HG02759 (cell line): Measurements from ENCODE around the gene IQCM.
"Not testable (repeated sequence)": the region's sequence is repeated elsewhere in the genome, so short reads cannot be mapped to it uniquely, and the experiment has no call there.

ENCODE experiments used
- ATAC-seq: cut with Tn5 transposase; IDR thresholded peaks from one replicate; pipeline ENCODE4 v1.9.1; 2021; ENCODE audit warnings: mild to moderate bottlenecking, moderate library complexity; ENCODE audit not compliant: unreplicated experiment

The IQCM gene

GRCh38 chr4:149595500-149595899 is 220.1 kb downstream of the IQCM start:
- no peak for ATAC-seq

DNA sequence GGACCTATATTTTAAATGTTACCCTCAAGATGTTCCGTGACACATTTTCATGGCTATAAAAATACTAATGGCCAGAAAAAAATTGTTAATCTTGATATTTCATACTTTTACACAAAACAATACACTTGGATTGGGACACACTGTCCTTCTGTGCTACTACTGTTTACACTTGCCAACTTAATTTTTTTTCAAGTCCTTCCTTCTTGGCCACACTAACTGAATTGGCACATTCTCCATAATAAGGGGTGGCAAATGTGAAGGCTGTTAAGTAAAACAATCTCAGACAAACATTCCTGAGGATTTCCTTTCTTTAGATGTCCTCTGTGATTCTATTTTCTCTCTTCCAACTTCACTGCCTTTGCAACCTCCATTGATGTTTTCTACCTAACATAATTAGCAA is 225.8 kb downstream of the IQCM start:
- no peak for ATAC-seq

- no peak for ATAC-seq
Measured at GRCh38 chr4:149584722-149585121, 230.9 kb downstream of the IQCM start.

- ATAC-seq = no peak
Measured at GRCh38 chr4:149574971-149575370, 240.7 kb downstream of the IQCM start.

GRCh38 chr4:149572716-149573115 is 242.9 kb downstream of the IQCM start:
- ATAC-seq = no peak

GRCh38 chr4:149555799-149556198 is 259.8 kb downstream of the IQCM start:
- ATAC-seq = no peak

DNA sequence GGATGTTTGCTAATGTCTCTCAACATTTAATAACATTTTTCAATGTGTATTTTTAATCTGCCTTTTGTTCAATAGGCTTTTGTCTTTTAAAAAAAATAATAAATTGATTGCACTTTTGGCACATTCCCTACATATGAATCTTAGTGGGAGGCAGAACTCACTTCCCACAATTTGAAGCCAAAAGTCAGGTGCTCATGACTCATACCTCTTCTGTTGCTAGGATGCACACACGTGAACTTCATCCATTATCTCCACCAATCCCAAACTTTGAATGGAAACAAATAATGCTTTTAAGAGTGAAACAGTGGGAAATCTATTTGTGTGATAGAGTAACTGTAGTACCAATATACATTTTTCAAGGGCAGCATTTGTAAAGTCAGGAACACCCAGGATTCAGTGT is 260.5 kb downstream of the IQCM start:
- ATAC-seq = no peak

- no peak for ATAC-seq
Measured at GRCh38 chr4:149553959-149554520, 261.6 kb downstream of the IQCM start.

GRCh38 chr4:149552601-149553000 is 263.0 kb downstream of the IQCM start:
- ATAC-seq = no peak

GRCh38 chr4:149549911-149550310 is 265.7 kb downstream of the IQCM start:
- ATAC-seq = no peak

DNA sequence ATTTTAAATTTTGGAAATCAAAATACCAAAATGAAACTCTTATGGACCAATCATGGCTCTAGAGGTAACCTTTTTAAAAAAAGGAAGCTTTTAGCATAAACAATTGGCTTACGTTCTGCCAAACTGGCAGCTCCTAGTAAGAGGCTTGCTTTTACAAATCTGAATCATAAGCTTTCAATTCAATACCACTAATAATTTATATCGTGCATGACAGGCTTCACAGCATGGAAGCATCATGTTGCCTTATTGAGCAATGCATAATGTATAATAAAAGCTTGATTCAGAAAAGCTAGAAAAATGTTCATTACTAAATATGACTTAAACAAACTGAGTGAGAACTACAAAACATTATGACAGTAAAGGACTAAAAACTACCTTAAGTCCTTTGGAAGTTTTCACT is 280.9 kb downstream of the IQCM start:
- ATAC-seq = no peak

DNA sequence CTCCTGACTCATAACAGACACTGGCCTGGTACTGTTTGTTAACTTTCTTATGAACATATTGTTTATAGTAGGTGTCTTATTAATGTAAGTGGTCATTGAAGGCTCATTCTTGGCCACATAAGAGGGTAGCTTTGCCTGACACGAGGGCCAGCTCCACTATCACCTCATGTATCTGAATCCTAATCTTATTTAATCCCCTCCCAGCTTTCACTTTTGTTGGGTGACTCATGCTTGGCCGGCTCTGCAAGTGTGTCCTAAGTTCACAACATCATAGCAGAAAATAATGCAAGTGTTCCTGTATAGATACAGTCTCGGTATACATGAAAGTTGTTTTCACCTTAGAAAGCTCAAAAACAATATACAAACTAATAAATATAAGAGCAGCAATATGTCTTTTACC is 283.8 kb downstream of the IQCM start:
- ATAC-seq = no peak

- ATAC-seq = no peak
Measured at GRCh38 chr4:149523039-149523438, 292.6 kb downstream of the IQCM start.

DNA sequence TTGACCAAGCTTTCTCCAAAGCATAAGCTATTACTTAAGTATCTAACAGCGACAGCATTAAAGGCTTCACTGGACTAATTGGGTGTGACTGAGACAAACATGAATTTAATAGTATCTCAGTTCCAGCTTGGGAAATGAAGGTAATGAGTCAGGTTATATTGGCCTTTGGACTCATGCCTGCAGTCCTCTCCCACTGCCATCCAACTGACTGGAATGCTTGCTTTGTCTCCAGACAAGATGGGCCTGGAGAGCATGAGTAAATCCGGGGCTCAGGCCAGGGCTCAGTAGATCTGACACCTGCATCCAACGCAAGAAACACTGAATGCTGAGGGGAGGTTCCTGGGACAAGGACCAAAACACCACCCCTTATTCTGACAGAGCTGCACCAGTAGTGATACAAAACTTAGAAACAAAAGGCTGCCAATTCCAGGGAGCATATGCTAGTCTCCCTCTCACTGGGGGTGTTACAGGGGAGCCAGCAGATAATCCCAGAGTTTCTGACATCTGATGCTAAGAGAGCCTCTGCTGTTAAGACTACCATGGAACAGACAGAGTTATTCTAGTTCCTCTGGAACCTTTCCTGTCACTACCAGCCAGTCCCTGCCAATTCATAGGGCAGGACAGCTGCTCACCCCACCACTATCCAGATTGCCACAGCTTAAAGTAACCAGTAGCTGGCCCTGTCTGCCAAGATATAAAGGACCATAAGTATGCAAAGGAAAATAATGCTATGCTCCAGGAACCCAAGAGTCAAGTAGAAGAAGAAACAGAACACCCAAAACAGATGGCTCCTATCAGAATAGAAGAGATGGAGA is 293.8 kb downstream of the IQCM start:
- no peak for ATAC-seq

GRCh38 chr4:149518471-149518870 is 297.2 kb downstream of the IQCM start:
- no peak for ATAC-seq

DNA sequence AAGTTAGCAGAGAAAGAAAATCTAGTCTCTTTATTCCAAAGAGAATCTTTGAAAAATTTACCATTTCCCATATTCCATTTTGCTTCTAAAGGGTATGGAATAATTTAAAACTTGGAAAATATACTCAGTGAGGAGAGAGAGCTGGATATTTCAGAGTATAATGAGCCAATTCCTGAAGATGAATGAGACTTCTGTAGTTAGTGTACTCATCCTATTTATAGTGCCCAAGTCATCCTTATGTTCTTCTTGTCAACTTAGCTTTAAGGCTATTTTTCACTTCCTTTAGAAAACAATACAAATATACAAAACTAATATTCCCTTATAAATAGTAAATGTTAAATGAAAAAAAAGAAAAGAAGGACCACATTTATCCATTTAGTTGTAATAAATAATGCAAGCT is 302.6 kb downstream of the IQCM start:
- ATAC-seq = no peak

- ATAC-seq = no peak
Measured at GRCh38 chr4:149512501-149512900, 303.1 kb downstream of the IQCM start.

- no peak for ATAC-seq
Measured at GRCh38 chr4:149511558-149512298, 303.9 kb downstream of the IQCM start.

DNA sequence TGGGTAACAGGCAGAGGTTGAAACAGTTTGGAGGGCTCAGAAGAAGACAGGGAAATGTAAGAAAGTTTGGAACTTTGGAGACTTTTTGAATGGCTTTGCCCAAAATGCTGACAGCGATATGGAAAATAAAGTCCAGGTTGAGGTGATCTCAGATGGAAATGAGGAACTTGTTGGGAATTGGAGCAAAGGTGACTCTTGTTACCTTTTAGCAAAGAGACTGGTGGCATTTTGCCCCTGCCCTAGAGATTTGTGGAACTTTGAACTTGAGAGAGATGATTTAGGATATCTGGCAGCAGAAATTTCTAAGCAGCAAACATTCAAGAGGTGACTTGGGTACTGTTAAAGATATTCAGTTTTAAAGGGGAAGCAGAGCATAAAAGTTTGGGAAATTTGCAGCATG is 308.3 kb downstream of the IQCM start:
- not testable (repeated sequence) for ATAC-seq

DNA sequence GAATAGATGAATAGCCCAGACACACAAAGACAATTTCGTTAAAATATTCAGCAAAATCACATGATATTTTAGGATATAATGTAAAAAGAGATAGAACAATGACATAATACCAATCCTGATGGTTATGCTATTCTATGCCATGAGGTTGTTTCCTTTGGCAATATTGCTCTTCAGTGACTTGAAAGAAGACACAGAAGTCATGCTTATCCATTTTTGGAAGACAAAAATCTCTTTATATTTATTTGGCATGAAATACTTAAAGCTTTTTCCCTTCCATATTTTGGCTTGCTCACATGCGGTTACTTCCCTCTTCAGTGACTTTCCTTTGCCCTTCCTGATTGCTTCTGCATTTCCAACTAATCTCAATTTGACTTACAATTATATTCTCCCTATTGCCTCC is 314.8 kb downstream of the IQCM start:
- ATAC-seq = no peak

DNA sequence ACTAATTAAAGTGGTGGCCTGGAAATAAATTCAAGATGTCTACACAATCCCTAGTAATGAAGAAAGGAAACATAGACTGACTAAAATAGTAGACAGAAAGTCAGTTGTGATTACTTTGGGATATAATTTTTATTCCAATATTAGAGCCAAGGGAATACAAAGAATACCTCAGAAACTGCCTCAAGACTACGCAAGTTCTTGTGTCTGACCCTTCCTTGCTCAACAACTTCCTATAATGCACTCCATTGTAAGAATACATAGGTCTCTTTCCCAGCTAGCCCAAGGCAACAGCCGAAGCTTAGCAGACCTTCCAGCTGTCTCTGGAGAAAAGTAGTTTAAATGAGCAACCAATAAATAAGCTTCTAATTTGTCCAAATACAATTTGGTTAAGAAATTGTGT is 315.9 kb downstream of the IQCM start:
- ATAC-seq = no peak

DNA sequence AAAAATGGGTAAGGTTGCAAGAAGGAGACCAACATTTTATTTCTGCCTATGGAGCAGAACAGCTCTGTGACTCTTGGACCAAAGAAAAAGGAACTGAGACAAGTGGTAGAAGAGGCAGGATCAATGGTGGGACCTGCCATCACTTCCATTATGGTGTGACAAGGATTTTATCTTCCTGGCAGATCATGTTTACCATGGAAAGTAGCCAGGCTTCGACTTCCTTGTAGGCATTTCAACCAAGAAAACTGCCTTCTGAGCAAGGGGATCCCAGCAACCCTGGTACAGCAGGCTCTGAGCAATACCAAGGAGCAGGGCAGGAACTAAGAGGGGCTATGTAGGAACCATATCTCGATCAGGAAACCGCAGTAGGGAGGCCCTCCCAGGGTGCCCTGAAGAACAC is 317.4 kb downstream of the IQCM start:
- no peak for ATAC-seq
